Measurements from ENCODE around the gene DIPK1C. TPM values are rescaled to one million over a fixed set of nuclear protein-coding genes. Genes with fewer than 3 reads are reported as not detected.

DIPK1C gene
- total RNA-seq, 1 donor from 2014 or later: not detected

- H3K27me3 Mint-ChIP-seq (ENCODE audit: low read depth): peaks cover 51% of the 10 kb centered on the region
- no peak overlapping the region for H3K27ac Mint-ChIP-seq (ENCODE audit: unreplicated experiment)
- no peak overlapping the region for H3K4me3 Mint-ChIP-seq (ENCODE audit: unreplicated experiment)
- no peaks in the 10 kb centered on the region for H3K36me3 Mint-ChIP-seq (ENCODE audit: low read depth)
- DNase-seq (ENCODE audit: low spot score): no peak
- no peaks in the 10 kb centered on the region for H3K9me3 Mint-ChIP-seq (ENCODE audit: low read depth)
- peaks cover 3% of the 10 kb centered on the region for H3K4me1 Mint-ChIP-seq (ENCODE audit: low read depth)
- TF ChIP-seq, protein P1, sequence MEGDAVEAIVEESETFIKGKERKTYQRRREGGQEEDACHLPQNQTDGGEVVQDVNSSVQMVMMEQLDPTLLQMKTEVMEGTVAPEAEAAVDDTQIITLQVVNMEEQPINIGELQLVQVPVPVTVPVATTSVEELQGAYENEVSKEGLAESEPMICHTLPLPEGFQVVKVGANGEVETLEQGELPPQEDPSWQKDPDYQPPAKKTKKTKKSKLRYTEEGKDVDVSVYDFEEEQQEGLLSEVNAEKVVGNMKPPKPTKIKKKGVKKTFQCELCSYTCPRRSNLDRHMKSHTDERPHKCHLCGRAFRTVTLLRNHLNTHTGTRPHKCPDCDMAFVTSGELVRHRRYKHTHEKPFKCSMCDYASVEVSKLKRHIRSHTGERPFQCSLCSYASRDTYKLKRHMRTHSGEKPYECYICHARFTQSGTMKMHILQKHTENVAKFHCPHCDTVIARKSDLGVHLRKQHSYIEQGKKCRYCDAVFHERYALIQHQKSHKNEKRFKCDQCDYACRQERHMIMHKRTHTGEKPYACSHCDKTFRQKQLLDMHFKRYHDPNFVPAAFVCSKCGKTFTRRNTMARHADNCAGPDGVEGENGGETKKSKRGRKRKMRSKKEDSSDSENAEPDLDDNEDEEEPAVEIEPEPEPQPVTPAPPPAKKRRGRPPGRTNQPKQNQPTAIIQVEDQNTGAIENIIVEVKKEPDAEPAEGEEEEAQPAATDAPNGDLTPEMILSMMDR (IDR thresholded peaks at IDR 0.05): no peak
Observed at GRCh38 chr18:74453016-74453566, 4.0 kb downstream of the DIPK1C start.

- Mint-ChIP-seq H3K27me3 (ENCODE audit: low read depth) (peaks cover 43% of the 10 kb centered on the region), H3K27ac (ENCODE audit: unreplicated experiment) (no peak overlapping the region), H3K4me3 (ENCODE audit: unreplicated experiment) (no peak overlapping the region), H3K4me1 (ENCODE audit: low read depth) (no peaks in the 10 kb centered on the region), H3K36me3 (ENCODE audit: low read depth) (no peaks in the 10 kb centered on the region), H3K9me3 (ENCODE audit: low read depth) (no peaks in the 10 kb centered on the region)
- DNase-seq (ENCODE audit: low spot score): no peak
- TF ChIP-seq, protein P1 (IDR thresholded peaks at IDR 0.05): no peak
Observed at GRCh38 chr18:74451148-74451547, 6.0 kb downstream of the DIPK1C start.

DNA sequence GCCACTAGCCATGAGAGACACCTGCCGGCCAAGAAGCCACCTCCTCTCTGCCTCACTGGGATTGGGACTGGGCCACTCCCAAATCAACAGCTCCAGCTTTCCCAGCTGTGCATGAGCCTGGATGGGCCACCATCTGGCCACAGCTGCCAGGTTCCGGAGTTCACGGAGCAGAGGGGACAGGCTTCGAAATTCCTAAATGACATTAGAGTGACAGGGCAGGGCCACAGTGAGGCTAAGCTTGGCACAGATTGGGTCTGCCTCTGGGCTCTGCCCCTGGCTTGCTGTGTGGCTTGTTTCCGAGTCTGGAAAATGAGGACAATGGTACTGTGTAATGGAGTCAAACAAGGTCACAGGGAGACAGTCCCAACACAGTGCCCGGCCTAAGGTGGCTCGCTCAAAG is 6.5 kb downstream of the DIPK1C start:
- no peaks in the 10 kb centered on the region for H3K4me1 Mint-ChIP-seq (ENCODE audit: low read depth)

DNA sequence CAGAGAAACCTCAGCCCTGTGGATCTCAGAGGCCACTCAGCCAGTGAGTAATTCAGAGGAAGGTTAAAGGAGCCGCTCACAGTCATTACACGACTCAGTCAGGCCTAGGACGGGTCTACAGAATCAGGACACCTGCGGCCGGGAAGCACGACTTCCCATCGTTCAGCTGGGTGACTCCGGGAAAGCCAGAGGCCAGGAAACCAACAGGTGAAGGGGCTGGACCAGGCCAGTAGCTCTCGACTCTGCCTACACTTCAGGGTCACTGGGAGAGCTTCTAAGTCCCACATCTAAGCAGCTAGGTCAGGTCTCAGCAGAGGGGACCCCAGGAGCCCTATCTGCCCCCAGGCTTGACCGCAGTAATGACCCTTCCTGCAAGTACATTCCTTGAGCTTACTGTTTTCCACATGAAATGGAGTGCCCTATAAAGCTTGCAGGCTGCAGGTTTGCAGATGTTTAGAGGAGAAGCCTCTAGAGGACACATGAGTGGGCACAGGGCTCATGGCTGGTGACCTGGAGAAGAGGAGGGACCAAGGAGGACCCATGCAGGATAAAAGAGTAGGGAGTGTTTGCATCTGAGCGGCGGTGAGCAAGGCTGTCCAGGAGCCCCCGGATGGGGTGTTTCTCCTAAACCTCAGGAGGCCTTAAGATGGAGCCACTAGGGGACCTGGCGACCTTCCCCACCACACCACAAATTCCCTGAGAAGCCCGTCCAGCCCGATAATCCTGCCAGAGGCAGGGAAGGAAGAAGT is 9.5 kb downstream of the DIPK1C start:
- no peaks in the 10 kb centered on the region for H3K36me3 Mint-ChIP-seq (ENCODE audit: low read depth)
- H3K4me3 Mint-ChIP-seq (ENCODE audit: unreplicated experiment): no peak overlapping the region
- peaks cover 22% of the 10 kb centered on the region for H3K27me3 Mint-ChIP-seq (ENCODE audit: low read depth)
- no peaks in the 10 kb centered on the region for H3K4me1 Mint-ChIP-seq (ENCODE audit: low read depth)
- H3K9me3 Mint-ChIP-seq (ENCODE audit: low read depth): no peaks in the 10 kb centered on the region
- TF ChIP-seq, protein P1 (IDR thresholded peaks at IDR 0.05): no peak
- no peak for DNase-seq (ENCODE audit: low spot score)
- no peak overlapping the region for H3K27ac Mint-ChIP-seq (ENCODE audit: unreplicated experiment)

More for the DNA sequence above, 6.5 kb downstream of the DIPK1C start:
- TF ChIP-seq, protein P1 (IDR thresholded peaks at IDR 0.05): no peak
- Mint-ChIP-seq H3K27ac (ENCODE audit: unreplicated experiment) (no peak overlapping the region), H3K36me3 (ENCODE audit: low read depth) (no peaks in the 10 kb centered on the region), H3K4me3 (ENCODE audit: unreplicated experiment) (no peak overlapping the region), H3K27me3 (ENCODE audit: low read depth) (peaks cover 41% of the 10 kb centered on the region), H3K9me3 (ENCODE audit: low read depth) (no peaks in the 10 kb centered on the region)
- DNase-seq (ENCODE audit: low spot score): no peak

GRCh38 chr18:74446631-74447403 is 10.3 kb downstream of the DIPK1C start:
- TF ChIP-seq, protein P1 (IDR thresholded peaks at IDR 0.05): no peak
- no peak overlapping the region for H3K4me3 Mint-ChIP-seq (ENCODE audit: unreplicated experiment)
- H3K4me1 Mint-ChIP-seq (ENCODE audit: low read depth): no peaks in the 10 kb centered on the region
- H3K36me3 Mint-ChIP-seq (ENCODE audit: low read depth): no peaks in the 10 kb centered on the region
- no peak for DNase-seq (ENCODE audit: low spot score)
- peaks cover 18% of the 10 kb centered on the region for H3K27me3 Mint-ChIP-seq (ENCODE audit: low read depth)
- no peak overlapping the region for H3K27ac Mint-ChIP-seq (ENCODE audit: unreplicated experiment)
- no peaks in the 10 kb centered on the region for H3K9me3 Mint-ChIP-seq (ENCODE audit: low read depth)
